H1 (cell line): Measurements from ENCODE around the gene CCDC40. TPM values are rescaled to one million over a fixed set of nuclear protein-coding genes. Genes with fewer than 3 reads are reported as not detected.

Experiments
- CTCF ChIA-PET: fragments of 300-600 bp; sonication (Branson Sonifier 250); formaldehyde crosslinking; loops from one replicate; lab custom pipeline; 2021; ENCODE audit not compliant: partially characterized antibody; lab: Charles Lee
- POLR2A ChIA-PET: fragments of 300-600 bp; sonication (Branson Sonifier 250); formaldehyde crosslinking; loops from one replicate; lab custom pipeline; 2021; ENCODE audit warnings: inconsistent platforms; ENCODE audit not compliant: partially characterized antibody; lab: Charles Lee
- DNase-seq, 2 experiments: peaks; one replicate each; pipeline versions ENCODE4 v3.0.0 to v3.0.0-alpha.2; 2010 to 2022; ENCODE audit warnings: low spot score in 2 of 2, low read depth in 1 of 2, mixed read lengths in 1 of 2
- FAIRE-seq: peaks from 2 replicates; lab custom pipeline; 2011; peaks lifted over from hg19 to GRCh38; lab: Jason Lieb, UNC
- H2AFZ ChIP-seq: 2 replicates; pipeline ENCODE4 v1.8.1; 2012; ENCODE audit warnings: low read length, inconsistent platforms
- H2AK5ac ChIP-seq: 2 replicates; pipeline ENCODE4 v1.6.1; 2013; ENCODE audit warnings: low read depth, low read length
- H2BK120ac ChIP-seq: replicated peaks from 2 replicates; pipeline ENCODE3; 2013; ENCODE audit warnings: low read depth, low read length, inconsistent platforms
- H2BK12ac ChIP-seq: 2 replicates; pipeline ENCODE4 v1.6.1; 2013; ENCODE audit warnings: low read depth, low read length
- H2BK15ac ChIP-seq: 2 replicates; pipeline ENCODE4 v1.6.1; 2013; ENCODE audit warnings: low read length
- H2BK20ac ChIP-seq: 2 replicates; pipeline ENCODE4 v1.6.1; 2013; ENCODE audit warnings: low read length
- H2BK5ac ChIP-seq: 2 replicates; pipeline ENCODE4 v1.6.1; 2013; ENCODE audit warnings: low read depth, low read length
- H3K14ac ChIP-seq: 2 replicates; pipeline ENCODE4 v1.6.1; 2013; ENCODE audit warnings: inconsistent platforms; ENCODE audit not compliant: insufficient read length
- H3K18ac ChIP-seq: 2 replicates; pipeline ENCODE4 v1.6.1; 2013; ENCODE audit warnings: low read length; ENCODE audit errors: extremely low read depth
- H3K23ac ChIP-seq: 2 replicates; pipeline ENCODE4 v1.6.1; 2013; ENCODE audit warnings: inconsistent platforms; ENCODE audit not compliant: insufficient read length
- H3K23me2 ChIP-seq: 2 replicates; pipeline ENCODE4 v1.6.1; 2013; ENCODE audit warnings: low read depth, low read length
- H3K27ac ChIP-seq: 2 replicates; pipeline ENCODE4 v1.6.1; 2011; ENCODE audit warnings: low read depth, low read length, inconsistent platforms
- H3K27me3 ChIP-seq, 4 experiments: replicated peaks in 1 of 4; 1 replicate in 1 of 4; 2 replicates in 3 of 4; pipeline versions ENCODE4 v1.6.1 to v1.8.1; 2011 to 2013; ENCODE audit warnings: low read length in 3 of 4, mild to moderate bottlenecking in 3 of 4, inconsistent platforms in 2 of 4, mixed read lengths in 2 of 4, moderate library complexity in 1 of 4; ENCODE audit not compliant: control insufficient read depth in 3 of 4, insufficient read depth in 3 of 4; ENCODE audit errors: extremely low read depth in 1 of 4
- H3K36me3 ChIP-seq, 4 experiments: 2 replicates each; pipeline versions ENCODE4 v1.6.1 to v1.8.1; 2011 to 2013; ENCODE audit warnings: mild to moderate bottlenecking in 4 of 4, low read length in 3 of 4, moderate library complexity in 2 of 4, control low read depth in 1 of 4, inconsistent platforms in 1 of 4; ENCODE audit not compliant: insufficient read depth in 4 of 4, control insufficient read depth in 2 of 4
- H3K4ac ChIP-seq: replicated peaks from 2 replicates; pipeline ENCODE3; 2013; ENCODE audit warnings: low read length, low read depth, mixed read lengths, inconsistent platforms; ENCODE audit not compliant: insufficient read length
- H3K4me1 ChIP-seq, 4 experiments: replicated peaks in 1 of 4; 1 replicate in 1 of 4; 2 replicates in 3 of 4; pipeline versions ENCODE4 v1.6.1 to v1.8.1; 2011 to 2013; ENCODE audit warnings: low read length in 3 of 4, inconsistent platforms in 2 of 4, mixed read lengths in 1 of 4; ENCODE audit not compliant: insufficient read depth in 4 of 4, control insufficient read depth in 3 of 4
- H3K4me2 ChIP-seq, 2 experiments: 2 replicates each; pipeline versions ENCODE4 v1.6.1 to v1.8.1; 2011 to 2013; ENCODE audit warnings: low read depth in 2 of 2, low read length in 2 of 2, control low read depth in 1 of 2, inconsistent platforms in 1 of 2, mild to moderate bottlenecking in 1 of 2; ENCODE audit not compliant: insufficient read depth in 1 of 2
- H3K4me3 ChIP-seq, 4 experiments: fragments of 200-600, 300-600 bp in 1 of 4; sonication (generic), shearing (Covaris generic), sonication (Bioruptor Twin) in 1 of 4; 2 replicates each; pipeline versions ENCODE4 v1.5.1 to v1.8.1; 2011 to 2016; ENCODE audit warnings: low read length in 4 of 4, low read depth in 3 of 4, control low read depth in 2 of 4, inconsistent platforms in 2 of 4, mild to moderate bottlenecking in 2 of 4, mixed read lengths in 1 of 4, moderate library complexity in 1 of 4; ENCODE audit not compliant: insufficient read depth in 2 of 4; ENCODE audit errors: extremely low read depth in 1 of 4
- H3K56ac ChIP-seq: replicated peaks from 2 replicates; pipeline ENCODE3; 2013; ENCODE audit warnings: low read depth, mild to moderate bottlenecking, mixed read lengths, low read length, inconsistent platforms; ENCODE audit not compliant: insufficient read length
- H3K79me1 ChIP-seq: 2 replicates; pipeline ENCODE4 v1.6.1; 2013; ENCODE audit warnings: low read depth, low read length, control low read depth
- H3K79me2 ChIP-seq, 2 experiments: 2 replicates each; pipeline versions ENCODE4 v1.6.1 to v1.8.1; 2012 to 2013; ENCODE audit warnings: low read length in 2 of 2, mild to moderate bottlenecking in 2 of 2, inconsistent platforms in 1 of 2; ENCODE audit not compliant: insufficient read depth in 2 of 2, control insufficient read depth in 1 of 2
- H3K9ac ChIP-seq, 4 experiments: replicated peaks in 1 of 4; 1 replicate in 1 of 4; 2 replicates in 3 of 4; pipeline versions ENCODE4 v1.6.1 to v1.8.1; 2011 to 2013; ENCODE audit warnings: low read depth in 3 of 4, low read length in 3 of 4, control low read depth in 2 of 4, mild to moderate bottlenecking in 2 of 4, moderate library complexity in 2 of 4, inconsistent platforms in 1 of 4; ENCODE audit errors: extremely low read depth in 1 of 4
- H3K9me3 ChIP-seq, 2 experiments: 2 replicates each; pipeline versions ENCODE4 v1.6.1 to v1.8.1; 2012 to 2013; ENCODE audit warnings: mild to moderate bottlenecking in 2 of 2, moderate library complexity in 2 of 2, control low read depth in 1 of 2, inconsistent platforms in 1 of 2, low read depth in 1 of 2, low read length in 1 of 2, mixed read lengths in 1 of 2; ENCODE audit not compliant: insufficient read depth in 2 of 2
- H4K20me1 ChIP-seq, 2 experiments: replicated peaks in 1 of 2; 2 replicates each; pipeline versions ENCODE3 to v1.8.1; 2011 to 2013; ENCODE audit warnings: inconsistent platforms in 2 of 2, low read length in 2 of 2, mild to moderate bottlenecking in 1 of 2; ENCODE audit not compliant: insufficient read depth in 2 of 2, control insufficient read depth in 1 of 2
- H4K5ac ChIP-seq: 2 replicates; pipeline ENCODE4 v1.6.1; 2013; ENCODE audit warnings: low read length, low read depth, mixed read lengths, inconsistent platforms; ENCODE audit not compliant: insufficient read length
- H4K8ac ChIP-seq: 2 replicates; pipeline ENCODE4 v1.8.0; 2013; ENCODE audit warnings: mild to moderate bottlenecking, moderate library complexity, low read length, inconsistent platforms; ENCODE audit not compliant: insufficient read depth; ENCODE audit errors: extremely low read depth
- H4K91ac ChIP-seq: replicated peaks from 2 replicates; pipeline ENCODE3; 2013; ENCODE audit warnings: low read length, mixed read lengths, inconsistent platforms; ENCODE audit not compliant: insufficient read length
- ASH2L ChIP-seq: fragments of 200-600, 300-600 bp; sonication (generic); IDR thresholded peaks from one replicate; pipeline ENCODE4 v1.7.1; 2017; ENCODE audit warnings: low read length
- BCL11A ChIP-seq, 2 experiments: IDR thresholded peaks; one replicate each; pipeline ENCODE4 v1.6.1; 2011; ENCODE audit warnings: low read depth in 2 of 2, low read length in 2 of 2, mild to moderate bottlenecking in 2 of 2
- BRCA1 ChIP-seq: IDR thresholded peaks from 2 replicates; pipeline ENCODE4 v1.6.1; 2012; ENCODE audit warnings: low read depth, low read length, improper control_type of control experiment
- CEBPB ChIP-seq: IDR thresholded peaks from 2 replicates; pipeline ENCODE4 v1.6.1; 2012; ENCODE audit warnings: low read depth, low read length
- CHD2 ChIP-seq: IDR thresholded peaks from 2 replicates; pipeline ENCODE4 v1.6.1; 2012; ENCODE audit warnings: low read length, improper control_type of control experiment
- POLR2AphosphoS5 ChIP-seq: IDR thresholded peaks from 2 replicates; pipeline ENCODE4 v1.6.1; 2011; ENCODE audit warnings: low read depth, low read length
- RAD21 ChIP-seq, 2 experiments: IDR thresholded peaks in 1 of 2; conservative IDR thresholded peaks in 1 of 2; 2 replicates each; pipeline ENCODE4 v1.6.1; 2011; ENCODE audit warnings: low read depth in 2 of 2, low read length in 2 of 2, improper control_type of control experiment in 1 of 2, inconsistent platforms in 1 of 2, mild to moderate bottlenecking in 1 of 2, moderate library complexity in 1 of 2
- RBBP5 ChIP-seq: IDR thresholded peaks from 2 replicates; pipeline ENCODE4 v1.7.1; 2012; ENCODE audit warnings: low read depth, mild to moderate bottlenecking, inconsistent platforms, low read length, moderate library complexity, borderline replicate concordance
- RNF2 ChIP-seq: fragments of 200-900, 300-1000 bp; sonication (generic); IDR thresholded peaks from 2 replicates; pipeline ENCODE4 v1.7.1; 2016; ENCODE audit warnings: borderline replicate concordance, low read depth, mild to moderate bottlenecking, antibody characterized with exemption, low read length; ENCODE audit not compliant: poor library complexity, severe bottlenecking; ENCODE audit errors: missing control alignments
- SP2 ChIP-seq: IDR thresholded peaks from 2 replicates; pipeline ENCODE4 v1.6.1; 2012; ENCODE audit warnings: mild to moderate bottlenecking, low read length, inconsistent platforms
- SP4 ChIP-seq: IDR thresholded peaks from 2 replicates; pipeline ENCODE4 v1.6.1; 2012; ENCODE audit warnings: low read length, inconsistent platforms
- USF2 ChIP-seq: IDR thresholded peaks from 2 replicates; pipeline ENCODE4 v1.6.1; 2011; ENCODE audit warnings: low read length, improper control_type of control experiment
- WGBS, 2 experiments: shearing (Covaris generic) in 1 of 2; methylation state at CpG; one replicate each; pipeline versions ENCODE4 v1.1.6 to v1.1.7; 2013 to 2015; ENCODE audit warnings: low lambda C conversion rate in 2 of 2, mixed read lengths in 2 of 2, inconsistent platforms in 1 of 2, low coverage in 1 of 2, missing lambda C conversion rate in 1 of 2; ENCODE audit not compliant: insufficient replicate concordance in 2 of 2, insufficient coverage in 1 of 2, insufficient read length in 1 of 2; ENCODE audit errors: extremely low coverage in 1 of 2, missing lambda C conversion rate in 1 of 2; 5-methylcytosine and 5-hydroxymethylcytosine counted together
- polyA plus RNA-seq, 7 experiments: library from polyadenylated mRNA; depleted of rRNA in 3 of 7; stranded (reverse) in 5 of 7; unstranded in 2 of 7; fragments of >200 nt in 5 of 7; fragments of 200-250 nt in 2 of 7; gene quantifications; 1 replicate in 5 of 7; 2 replicates in 1 of 7; 4 replicates in 1 of 7; pipeline versions ENCODE4 v1.2.1 to v1.2.3, GENCODE V29; 2011 to 2013; ENCODE audit warnings: missing spikeins in 2 of 7, mixed read lengths in 2 of 7
- total RNA-seq: library from RNA; stranded (reverse); fragmentation: NEBNext Ultra II Directional; extraction: Animal tissue kit (Norgen Biotek cat#: 25700); gene quantifications from 2 replicates; pipeline ENCODE4 v1.2.1, GENCODE V29; 2021

Gene CCDC40
- total and polyA plus RNA-seq, 2 of the 8 experiments (the other 6 are each of a cell fraction or from before 2014, with no cell fraction given), result 4.1 to 11.5 TPM

DNA sequence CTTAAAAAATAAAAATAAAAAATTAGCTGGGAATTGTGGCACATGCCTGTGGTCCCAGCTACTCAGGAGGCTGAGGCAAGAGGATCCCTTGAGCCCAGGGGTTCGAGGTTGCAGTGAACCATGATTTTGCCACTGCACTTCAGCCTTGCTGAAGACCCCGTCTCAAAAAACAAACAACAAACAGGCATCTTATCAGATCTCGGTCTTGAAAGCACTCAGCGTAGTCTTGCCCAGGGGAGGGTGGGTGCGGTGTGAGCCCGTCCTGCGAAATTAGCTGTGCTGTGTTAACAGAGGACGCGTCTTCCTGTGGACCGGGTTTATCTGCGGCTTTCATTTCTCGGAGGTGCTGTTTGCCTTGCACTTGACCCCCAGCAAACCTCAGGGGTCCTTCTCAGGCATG is 70.3 kb downstream of the CCDC40 start:
- no peak overlapping the region for H3K14ac ChIP-seq
- no peak overlapping the region for H4K91ac ChIP-seq
- H3K4me3 ChIP-seq, result no peak overlapping the region
- H3K36me3 ChIP-seq, result no peaks in the 10 kb centered on the region
- no peak overlapping the region for H4K5ac ChIP-seq
- no peak overlapping the region for H2BK5ac ChIP-seq
- H3K4ac ChIP-seq, result no peak overlapping the region
- DNase-seq (no peak), FAIRE-seq (no peak)
- ChIA-PET CTCF (interaction anchor here (1.2 to 1.6 kb wide), 2 partner anchors 21 to 24 kb away, joined by 3 to 8 read pairs; no protein-coding TSS in a partner anchor), POLR2A (interaction anchor here (0.7 to 1.7 kb wide), 2 partner anchors 13 to 39 kb away, joined by 3 to 4 read pairs; no protein-coding TSS in a partner anchor)
- no peak overlapping the region for H2BK15ac ChIP-seq
- H3K79me1 ChIP-seq, result no peaks in the 10 kb centered on the region; the same call in 1 of the 2 replicates
- H3K18ac ChIP-seq, result no peak overlapping the region
- H2BK12ac ChIP-seq, result no peak overlapping the region
- no peaks in the 10 kb centered on the region for H4K20me1 ChIP-seq
- WGBS, 2 experiments, result 83% methylated on average over 12 of the region's 12 CpGs; no CpG with 5 or more reads in 1 of the 2 experiments
- no peak overlapping the region for H3K4me2 ChIP-seq
- H2AK5ac ChIP-seq, result no peak overlapping the region
- peaks cover 0 to 4% (median 0%) of the 10 kb centered on the region in 4 experiments; a peak in 1 of 7 replicates for H3K27me3 ChIP-seq
- peaks cover 6% of the 10 kb centered on the region; the same call in 1 of the 2 replicates for H3K23me2 ChIP-seq
- no peak overlapping the region for H2AFZ ChIP-seq
- H3K23ac ChIP-seq, result no peak overlapping the region
- H3K27ac ChIP-seq, result no peak overlapping the region
- H2BK120ac ChIP-seq, result no peak overlapping the region
- no peak overlapping the region for H3K56ac ChIP-seq
- H3K9ac ChIP-seq, result no peak overlapping the region
- H3K4me1 ChIP-seq, result peaks cover 0 to 7% (median 1%) of the 10 kb centered on the region in 4 experiments; a peak in 4 of 7 replicates
- no peak overlapping the region for H2BK20ac ChIP-seq
- H3K9me3 ChIP-seq, result no peaks in the 10 kb centered on the region
- H4K8ac ChIP-seq, result no peak overlapping the region
- H3K79me2 ChIP-seq, result no peaks in the 10 kb centered on the region
- no peak for TF ChIP-seq CHD2
- no peak for TF ChIP-seq RBBP5
- no peak for TF ChIP-seq SP2
- TF ChIP-seq RNF2, result no peak
- TF ChIP-seq BCL11A (IDR thresholded peaks at IDR 0.05; ENCODE audit: low read depth in 2 of 2, low read length in 2 of 2), result no peak
- no peak for TF ChIP-seq CEBPB
- no peak for TF ChIP-seq ASH2L
- TF ChIP-seq SP4, result no peak
- TF ChIP-seq RAD21 (IDR thresholded peaks at IDR 0.05 in 1 of 2, conservative IDR thresholded peaks at IDR 0.05 in 1 of 2; ENCODE audit: low read depth in 2 of 2, low read length in 2 of 2), result no peak
- no peak for TF ChIP-seq POLR2AphosphoS5
- no peak for TF ChIP-seq USF2
- TF ChIP-seq BRCA1, result no peak
